GM12874 (cell line): ENCODE measurements around the gene XG.
"Not testable (repeated sequence)": the region's sequence is repeated elsewhere in the genome, so short reads cannot be mapped to it uniquely, and the experiment has no call there.

Experiments
- TF ChIP-seq, protein P1 (sequence below): IDR thresholded peaks from 2 replicates; pipeline ENCODE4 v1.5.1; 2011; ENCODE audit warnings: low read depth, mild to moderate bottlenecking, control low read depth, low read length, moderate library complexity; ENCODE audit not compliant: insufficient read depth

The XG gene, protein sequence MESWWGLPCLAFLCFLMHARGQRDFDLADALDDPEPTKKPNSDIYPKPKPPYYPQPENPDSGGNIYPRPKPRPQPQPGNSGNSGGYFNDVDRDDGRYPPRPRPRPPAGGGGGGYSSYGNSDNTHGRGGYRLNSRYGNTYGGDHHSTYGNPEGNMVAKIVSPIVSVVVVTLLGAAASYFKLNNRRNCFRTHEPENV

GRCh38 chrX:2751874-2752300 lies at the start of gene XG:
Gene XG (plus strand): TSS chrX:2752040. CDS start chrX:2752275, 235 bp downstream.
- TF ChIP-seq, protein P1, sequence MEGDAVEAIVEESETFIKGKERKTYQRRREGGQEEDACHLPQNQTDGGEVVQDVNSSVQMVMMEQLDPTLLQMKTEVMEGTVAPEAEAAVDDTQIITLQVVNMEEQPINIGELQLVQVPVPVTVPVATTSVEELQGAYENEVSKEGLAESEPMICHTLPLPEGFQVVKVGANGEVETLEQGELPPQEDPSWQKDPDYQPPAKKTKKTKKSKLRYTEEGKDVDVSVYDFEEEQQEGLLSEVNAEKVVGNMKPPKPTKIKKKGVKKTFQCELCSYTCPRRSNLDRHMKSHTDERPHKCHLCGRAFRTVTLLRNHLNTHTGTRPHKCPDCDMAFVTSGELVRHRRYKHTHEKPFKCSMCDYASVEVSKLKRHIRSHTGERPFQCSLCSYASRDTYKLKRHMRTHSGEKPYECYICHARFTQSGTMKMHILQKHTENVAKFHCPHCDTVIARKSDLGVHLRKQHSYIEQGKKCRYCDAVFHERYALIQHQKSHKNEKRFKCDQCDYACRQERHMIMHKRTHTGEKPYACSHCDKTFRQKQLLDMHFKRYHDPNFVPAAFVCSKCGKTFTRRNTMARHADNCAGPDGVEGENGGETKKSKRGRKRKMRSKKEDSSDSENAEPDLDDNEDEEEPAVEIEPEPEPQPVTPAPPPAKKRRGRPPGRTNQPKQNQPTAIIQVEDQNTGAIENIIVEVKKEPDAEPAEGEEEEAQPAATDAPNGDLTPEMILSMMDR, result not testable (repeated sequence)

DNA sequence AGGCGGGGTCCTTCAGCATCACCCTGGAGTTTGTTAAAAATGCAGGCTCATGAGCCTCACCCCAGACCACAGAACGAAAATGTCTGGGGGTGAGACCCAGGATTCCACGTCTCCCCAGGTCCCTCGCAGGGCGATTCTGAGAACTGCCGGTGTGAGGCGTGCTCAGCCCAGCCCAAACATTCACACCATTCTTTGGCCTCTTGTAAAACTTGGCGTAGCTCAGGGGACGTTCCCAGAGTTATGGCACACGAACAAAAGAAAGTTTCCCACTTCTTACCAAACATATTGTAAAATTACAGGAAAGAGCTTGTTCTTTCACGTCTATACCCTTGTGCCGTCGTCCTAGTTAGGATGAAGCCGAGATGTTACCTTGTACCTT lies 47.9 kb upstream of the XG start:
- TF ChIP-seq, protein P1, result no peak

GRCh38 chrX:2705046-2705832 lies 46.6 kb upstream of the XG start:
- TF ChIP-seq, protein P1, result no peak

DNA sequence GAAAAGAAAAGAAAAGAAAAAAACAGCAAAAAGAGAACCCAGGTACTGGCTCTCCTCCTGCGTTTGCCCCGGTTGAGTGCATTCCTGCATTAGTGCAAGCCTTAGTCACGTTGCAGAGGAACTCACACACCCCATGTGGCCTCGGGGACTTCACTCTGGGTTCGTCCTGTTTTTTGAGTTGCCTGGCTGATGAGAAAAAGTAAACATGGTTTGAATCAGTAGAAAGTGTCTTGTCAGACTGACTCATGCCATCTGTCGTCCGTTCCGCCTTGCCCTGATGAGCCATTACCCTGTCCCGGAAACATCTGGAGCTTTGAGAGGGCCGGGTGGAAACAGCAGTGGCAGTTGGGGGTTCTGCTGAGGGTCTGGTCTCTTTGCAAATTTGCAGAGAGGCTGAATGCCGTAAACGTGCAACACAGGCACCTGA lies 44.5 kb upstream of the XG start:
- TF ChIP-seq, protein P1, result no peak

DNA sequence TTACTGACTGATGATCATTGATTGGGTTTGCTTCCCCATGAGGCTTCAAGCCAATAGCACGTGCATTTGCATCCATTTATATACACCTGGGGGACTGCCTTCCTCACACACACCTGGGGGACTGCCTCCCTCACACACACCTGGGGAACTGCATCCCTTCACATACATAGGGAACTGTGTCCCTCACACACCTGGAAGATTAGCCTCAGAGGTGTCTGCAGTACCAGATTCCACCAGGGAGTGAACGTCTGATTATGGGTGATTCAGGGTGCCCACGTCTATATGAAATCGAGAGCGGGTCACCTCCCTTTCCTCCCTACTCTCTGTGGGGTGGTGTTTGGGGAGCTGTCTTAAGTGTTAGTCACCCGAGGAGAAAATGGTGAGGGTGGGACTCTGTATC lies 43.8 kb upstream of the XG start:
- TF ChIP-seq, protein P1, result peak; percentile 12; the same call in 1 of the 2 replicates

GRCh38 chrX:2708592-2709188 lies 43.1 kb upstream of the XG start:
- TF ChIP-seq, protein P1, result no peak

GRCh38 chrX:2709556-2709955 lies 42.3 kb upstream of the XG start:
- TF ChIP-seq, protein P1, result no peak
